Kidney epithelial cell (primary cell): ENCODE measurements around the gene RAPGEF4. TPM values are rescaled to one million over a fixed set of nuclear protein-coding genes. Genes with fewer than 3 reads are reported as not detected.

Source experiments
- DNase-seq: peaks from one replicate; pipeline ENCODE4 v3.0.0-alpha.2; 2010; ENCODE audit warnings: low read depth
- H3K27me3 ChIP-seq: 2 replicates; pipeline ENCODE4 v1.6.0; 2011; ENCODE audit warnings: low read length; ENCODE audit not compliant: control insufficient read depth, insufficient read depth
- H3K36me3 ChIP-seq: 2 replicates; pipeline ENCODE4 v1.5.1; 2011; ENCODE audit warnings: low read length; ENCODE audit not compliant: control insufficient read depth, insufficient read depth
- H3K4me3 ChIP-seq: 2 replicates; pipeline ENCODE4 v1.5.1; 2011; ENCODE audit warnings: low read depth, mild to moderate bottlenecking, control low read depth, low read length
- total RNA-seq: library from RNA; depleted of rRNA; stranded (reverse); fragments of >200 nt; gene quantifications from 2 replicates; pipeline ENCODE4 v1.2.3, GENCODE V29; 2015
- TF ChIP-seq, protein P1 (sequence below): IDR thresholded peaks from 2 replicates; pipeline ENCODE4 v1.5.1; 2011; ENCODE audit warnings: mild to moderate bottlenecking, moderate library complexity, low read length, control low read depth, inconsistent platforms; ENCODE audit not compliant: insufficient read depth, poor library complexity, severe bottlenecking

The RAPGEF4 gene
- total RNA-seq, 1 donor from 2014 or later, result 0.71 TPM

DNA sequence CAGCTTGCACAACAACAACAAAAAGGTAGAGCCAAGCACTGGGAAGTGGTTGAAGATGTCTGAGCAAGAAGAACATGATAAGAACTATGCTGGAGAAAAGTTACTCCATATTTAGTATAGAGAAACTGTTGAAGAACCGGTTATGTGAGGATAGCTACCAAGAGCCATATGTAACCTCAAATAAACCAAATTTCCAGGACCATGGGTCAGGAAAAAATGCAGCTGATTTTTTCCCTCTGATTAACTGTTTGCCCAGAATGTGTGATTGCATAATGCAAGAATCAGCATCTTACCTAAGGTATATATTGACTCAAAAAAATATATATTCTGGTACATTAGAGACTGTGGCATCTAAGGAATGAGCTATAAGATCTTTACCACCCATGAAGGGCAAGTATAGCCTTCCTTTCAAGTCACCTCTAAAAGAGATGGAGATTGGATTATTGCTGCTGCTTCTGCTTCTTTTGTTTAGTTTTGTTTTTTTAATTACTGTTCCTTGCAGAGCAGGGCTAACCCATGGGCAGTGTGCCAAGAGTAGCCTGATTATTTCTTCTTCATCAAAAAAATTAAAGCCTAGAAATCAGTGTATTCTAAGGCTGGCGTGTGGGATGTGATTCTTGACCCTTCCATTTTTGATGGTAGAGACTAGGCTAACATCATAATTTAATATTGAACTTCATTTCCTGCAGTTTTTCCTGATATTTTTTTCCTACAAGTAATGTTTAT lies 263.1 kb downstream of the RAPGEF4 start:
- TF ChIP-seq, protein P1, sequence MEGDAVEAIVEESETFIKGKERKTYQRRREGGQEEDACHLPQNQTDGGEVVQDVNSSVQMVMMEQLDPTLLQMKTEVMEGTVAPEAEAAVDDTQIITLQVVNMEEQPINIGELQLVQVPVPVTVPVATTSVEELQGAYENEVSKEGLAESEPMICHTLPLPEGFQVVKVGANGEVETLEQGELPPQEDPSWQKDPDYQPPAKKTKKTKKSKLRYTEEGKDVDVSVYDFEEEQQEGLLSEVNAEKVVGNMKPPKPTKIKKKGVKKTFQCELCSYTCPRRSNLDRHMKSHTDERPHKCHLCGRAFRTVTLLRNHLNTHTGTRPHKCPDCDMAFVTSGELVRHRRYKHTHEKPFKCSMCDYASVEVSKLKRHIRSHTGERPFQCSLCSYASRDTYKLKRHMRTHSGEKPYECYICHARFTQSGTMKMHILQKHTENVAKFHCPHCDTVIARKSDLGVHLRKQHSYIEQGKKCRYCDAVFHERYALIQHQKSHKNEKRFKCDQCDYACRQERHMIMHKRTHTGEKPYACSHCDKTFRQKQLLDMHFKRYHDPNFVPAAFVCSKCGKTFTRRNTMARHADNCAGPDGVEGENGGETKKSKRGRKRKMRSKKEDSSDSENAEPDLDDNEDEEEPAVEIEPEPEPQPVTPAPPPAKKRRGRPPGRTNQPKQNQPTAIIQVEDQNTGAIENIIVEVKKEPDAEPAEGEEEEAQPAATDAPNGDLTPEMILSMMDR, result no peak
- Histone ChIP-seq H3K36me3 (no peaks in the 10 kb centered on the region), H3K27me3 (no peaks in the 10 kb centered on the region), H3K4me3 (no peak overlapping the region)
- no peak for DNase-seq

DNA sequence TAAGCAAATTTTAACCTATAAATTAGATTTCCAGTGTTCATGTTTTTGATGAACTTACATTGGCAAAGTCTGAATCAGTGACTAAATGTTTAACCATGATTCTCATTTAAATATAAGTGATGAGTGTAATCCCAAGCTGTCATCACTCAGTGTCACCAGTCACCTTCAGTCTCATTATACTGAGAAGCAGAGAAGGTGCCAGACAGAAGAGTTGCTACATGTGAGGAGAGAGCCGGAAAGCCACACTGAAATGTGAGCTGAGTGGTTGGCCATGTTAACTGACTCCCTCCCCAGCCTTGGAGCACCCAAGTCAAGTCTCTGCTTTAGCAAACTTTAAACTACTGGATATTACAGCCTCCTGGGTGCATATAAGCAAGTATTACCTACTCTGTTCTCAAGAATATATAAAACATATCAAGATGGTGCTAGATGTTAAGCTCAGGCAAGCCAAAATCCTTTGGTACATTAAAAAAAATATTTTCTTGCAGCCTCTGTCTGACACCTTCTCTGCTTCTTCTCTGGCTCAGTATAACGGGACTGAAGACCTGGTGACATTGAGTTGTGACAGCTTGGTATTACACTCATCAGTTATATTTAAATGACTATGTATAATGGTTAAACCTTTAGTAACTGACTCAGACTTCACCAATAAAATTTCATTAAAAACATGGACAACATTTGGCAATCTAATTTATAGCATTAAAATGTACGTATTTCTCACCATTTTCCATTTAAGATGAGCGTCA lies 264.2 kb downstream of the RAPGEF4 start:
- no peak overlapping the region for H3K4me3 ChIP-seq
- H3K36me3 ChIP-seq, result no peaks in the 10 kb centered on the region
- H3K27me3 ChIP-seq, result no peaks in the 10 kb centered on the region
- TF ChIP-seq, protein P1, result no peak
- no peak for DNase-seq

DNA sequence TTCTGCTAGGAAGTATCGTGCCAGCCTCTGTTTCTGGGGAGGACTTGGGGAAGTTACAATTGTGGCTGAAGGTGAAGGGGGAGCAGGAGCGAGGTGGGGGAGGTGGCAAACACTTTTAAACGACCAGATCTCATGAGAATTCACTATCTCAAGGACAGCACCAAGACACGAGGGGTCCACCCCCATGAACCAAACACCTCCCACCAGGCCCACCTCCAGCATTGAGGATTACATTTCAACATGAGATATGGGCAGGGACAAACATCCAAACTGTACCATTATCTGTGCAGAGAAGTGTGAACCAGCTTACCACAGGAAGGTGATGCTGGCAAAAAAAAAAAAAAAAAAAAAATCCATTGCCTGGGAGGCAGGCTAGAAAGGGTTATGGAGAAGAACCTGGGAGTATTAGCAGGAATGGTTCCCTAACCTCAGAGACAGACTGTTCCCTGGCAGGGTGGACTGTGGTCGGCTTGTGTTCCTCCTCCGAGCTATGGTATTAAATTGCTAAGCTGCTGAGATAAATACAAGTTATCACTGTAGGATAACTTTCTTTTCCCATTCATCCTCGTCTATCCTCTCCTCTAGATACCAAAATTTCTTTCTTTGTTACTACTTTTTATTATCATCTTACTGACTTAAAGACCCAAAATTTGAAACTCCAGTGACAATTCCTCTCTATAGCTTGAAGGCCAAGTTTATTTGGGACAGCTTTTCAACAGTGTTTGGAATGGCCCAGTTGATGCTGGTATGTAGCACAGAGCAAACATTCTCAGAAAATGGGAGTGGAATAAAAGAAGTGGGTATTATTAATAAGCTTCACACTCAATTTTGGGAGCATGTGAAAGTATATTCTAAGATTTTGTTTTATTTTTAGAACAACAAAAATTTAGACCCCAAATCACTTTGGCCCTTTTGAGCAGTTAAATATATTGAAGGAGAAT lies 266.3 kb downstream of the RAPGEF4 start:
- Histone ChIP-seq H3K4me3 (no peak overlapping the region), H3K27me3 (no peaks in the 10 kb centered on the region), H3K36me3 (no peaks in the 10 kb centered on the region)
- no peak for DNase-seq
- TF ChIP-seq, protein P1, result no peak

DNA sequence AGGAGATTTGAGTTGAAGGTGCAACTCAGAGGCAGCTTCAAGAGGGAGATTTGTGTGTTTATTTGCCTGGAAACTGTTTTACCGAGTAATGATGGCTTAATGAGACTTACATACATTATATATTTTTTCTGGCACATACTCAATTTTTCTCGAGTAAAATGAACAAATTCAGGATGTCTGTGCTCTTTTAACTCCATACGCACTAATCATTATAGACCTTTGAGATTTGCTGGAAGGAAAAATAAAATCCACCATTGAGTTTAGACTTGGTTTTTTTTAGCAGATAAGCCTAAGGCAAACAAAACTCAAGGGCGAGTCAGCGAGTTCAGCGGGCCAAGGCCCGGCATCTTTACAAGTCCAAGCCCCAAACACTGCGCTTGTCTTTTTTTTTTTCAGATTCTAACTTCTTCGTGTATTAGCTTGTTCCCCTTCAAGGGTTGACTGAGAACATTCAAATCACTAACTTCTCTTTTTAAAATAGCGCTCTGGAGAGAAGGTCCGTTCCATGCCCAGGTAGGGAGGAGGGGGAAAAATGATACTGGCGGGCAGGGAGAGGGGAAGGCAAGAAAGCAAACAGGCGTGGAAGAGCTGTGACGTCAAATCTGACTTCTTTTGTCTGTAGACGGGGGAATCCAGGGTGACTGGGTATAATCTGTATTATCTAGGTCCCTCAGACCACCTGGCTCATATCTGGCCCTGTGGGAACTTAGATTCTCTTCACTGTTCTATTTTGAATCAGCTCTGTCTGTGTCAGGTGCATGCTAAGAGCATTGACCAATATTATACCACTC lies 267.3 kb downstream of the RAPGEF4 start:
- no peaks in the 10 kb centered on the region for H3K27me3 ChIP-seq
- DNase-seq, result no peak
- H3K36me3 ChIP-seq, result no peaks in the 10 kb centered on the region
- no peak overlapping the region for H3K4me3 ChIP-seq
- TF ChIP-seq, protein P1, result no peak

DNA sequence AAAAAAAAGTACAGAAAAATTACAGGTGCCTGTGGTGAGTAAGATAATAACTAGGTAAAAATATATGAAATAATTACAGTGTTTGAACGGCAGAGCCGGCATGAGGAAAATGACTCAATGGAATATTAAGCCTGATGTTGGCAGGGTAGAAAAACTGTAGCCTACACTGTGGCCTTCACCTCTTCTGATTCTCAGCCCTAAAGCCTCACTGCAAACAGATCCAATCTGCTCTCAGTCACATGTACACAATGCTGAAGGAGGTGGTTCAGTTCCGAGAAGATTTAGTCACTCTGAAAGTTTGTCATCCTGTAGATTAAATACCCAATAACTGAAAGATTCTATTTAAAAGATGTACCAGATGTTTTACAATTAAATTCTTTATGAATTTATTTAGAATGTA lies 273.1 kb downstream of the RAPGEF4 start:
- no peaks in the 10 kb centered on the region for H3K36me3 ChIP-seq
- DNase-seq, result no peak
- H3K4me3 ChIP-seq, result no peak overlapping the region
- H3K27me3 ChIP-seq, result no peaks in the 10 kb centered on the region
- TF ChIP-seq, protein P1, result no peak
